GM12801 (cell line): ENCODE data around the gene HSD17B10.

Experiments
- TF ChIP-seq, protein P1 (sequence below): IDR thresholded peaks from one replicate; pipeline ENCODE4 v1.5.1; 2011; ENCODE audit warnings: control low read depth; ENCODE audit not compliant: insufficient read length; ENCODE audit errors: extremely low read depth

Gene HSD17B10

DNA sequence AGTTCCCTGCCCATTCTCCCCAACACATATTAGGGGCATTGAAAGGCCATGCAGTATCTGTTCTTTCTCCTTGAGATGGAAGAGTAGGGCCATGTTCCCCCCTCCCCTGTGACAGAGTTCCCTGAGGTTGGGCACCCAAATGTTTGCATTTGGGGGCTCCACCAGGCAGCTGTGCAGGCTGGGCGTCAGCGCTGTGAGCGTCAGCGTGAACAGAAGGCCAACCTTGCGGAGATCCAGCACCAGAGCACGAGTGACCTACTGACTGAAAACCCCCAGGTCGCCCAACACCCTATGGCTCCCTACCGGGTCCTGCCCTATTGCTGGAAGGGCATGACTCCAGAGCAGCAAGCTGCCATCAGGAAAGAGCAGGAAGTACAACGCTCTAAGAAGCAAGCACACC is 3.9 kb downstream of the HSD17B10 start:
- TF ChIP-seq, protein P1, sequence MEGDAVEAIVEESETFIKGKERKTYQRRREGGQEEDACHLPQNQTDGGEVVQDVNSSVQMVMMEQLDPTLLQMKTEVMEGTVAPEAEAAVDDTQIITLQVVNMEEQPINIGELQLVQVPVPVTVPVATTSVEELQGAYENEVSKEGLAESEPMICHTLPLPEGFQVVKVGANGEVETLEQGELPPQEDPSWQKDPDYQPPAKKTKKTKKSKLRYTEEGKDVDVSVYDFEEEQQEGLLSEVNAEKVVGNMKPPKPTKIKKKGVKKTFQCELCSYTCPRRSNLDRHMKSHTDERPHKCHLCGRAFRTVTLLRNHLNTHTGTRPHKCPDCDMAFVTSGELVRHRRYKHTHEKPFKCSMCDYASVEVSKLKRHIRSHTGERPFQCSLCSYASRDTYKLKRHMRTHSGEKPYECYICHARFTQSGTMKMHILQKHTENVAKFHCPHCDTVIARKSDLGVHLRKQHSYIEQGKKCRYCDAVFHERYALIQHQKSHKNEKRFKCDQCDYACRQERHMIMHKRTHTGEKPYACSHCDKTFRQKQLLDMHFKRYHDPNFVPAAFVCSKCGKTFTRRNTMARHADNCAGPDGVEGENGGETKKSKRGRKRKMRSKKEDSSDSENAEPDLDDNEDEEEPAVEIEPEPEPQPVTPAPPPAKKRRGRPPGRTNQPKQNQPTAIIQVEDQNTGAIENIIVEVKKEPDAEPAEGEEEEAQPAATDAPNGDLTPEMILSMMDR = no peak

DNA sequence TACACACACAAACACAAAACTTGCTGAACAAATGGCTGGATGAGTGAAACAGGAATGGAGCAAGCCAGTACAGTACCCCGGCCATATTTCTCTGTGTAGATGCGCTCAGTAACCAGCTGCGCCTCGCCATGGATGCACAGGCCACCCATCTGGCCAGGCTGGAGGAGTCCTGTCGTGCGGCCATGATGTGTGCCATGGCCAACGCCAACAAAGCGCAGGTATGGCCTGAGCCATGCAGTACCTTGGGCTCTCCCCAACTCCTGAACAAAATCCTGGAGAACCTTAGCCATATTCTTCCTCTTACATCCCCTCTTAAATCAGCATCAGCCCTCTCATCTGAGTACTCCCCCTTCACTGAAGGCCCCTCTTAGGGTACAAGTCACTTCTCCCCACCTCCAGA is 4.4 kb downstream of the HSD17B10 start:
- TF ChIP-seq, protein P1 = no peak

DNA sequence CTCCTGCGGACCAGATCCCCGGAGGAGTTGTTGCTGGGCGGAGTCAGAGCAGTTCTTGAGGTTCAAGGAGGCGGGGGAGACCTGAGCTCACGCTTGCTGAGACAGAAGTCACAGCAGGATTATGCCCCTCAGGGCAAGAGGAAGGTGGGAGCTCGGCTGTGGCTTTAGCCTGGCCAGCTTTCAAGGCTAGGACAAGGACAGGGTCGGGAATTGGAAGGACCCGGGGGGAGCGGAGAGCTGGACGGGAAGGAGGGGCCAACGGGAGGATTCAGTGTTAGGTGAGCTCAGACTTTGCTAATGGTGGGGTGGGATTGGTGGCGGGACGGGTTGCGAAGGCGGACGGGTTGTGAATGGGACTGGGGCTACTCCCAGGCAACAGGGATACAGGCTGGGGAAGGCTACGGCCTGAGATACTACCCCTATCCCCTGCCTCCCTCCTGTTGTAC is 11.3 kb downstream of the HSD17B10 start, which contains the start of gene RIBC1:
TSS of gene RIBC1 (plus strand) at position 13 of the 446 bp plus-strand sequence. CDS start 3,404 bp downstream, outside the sequence.
- TF ChIP-seq, protein P1 = no peak

DNA sequence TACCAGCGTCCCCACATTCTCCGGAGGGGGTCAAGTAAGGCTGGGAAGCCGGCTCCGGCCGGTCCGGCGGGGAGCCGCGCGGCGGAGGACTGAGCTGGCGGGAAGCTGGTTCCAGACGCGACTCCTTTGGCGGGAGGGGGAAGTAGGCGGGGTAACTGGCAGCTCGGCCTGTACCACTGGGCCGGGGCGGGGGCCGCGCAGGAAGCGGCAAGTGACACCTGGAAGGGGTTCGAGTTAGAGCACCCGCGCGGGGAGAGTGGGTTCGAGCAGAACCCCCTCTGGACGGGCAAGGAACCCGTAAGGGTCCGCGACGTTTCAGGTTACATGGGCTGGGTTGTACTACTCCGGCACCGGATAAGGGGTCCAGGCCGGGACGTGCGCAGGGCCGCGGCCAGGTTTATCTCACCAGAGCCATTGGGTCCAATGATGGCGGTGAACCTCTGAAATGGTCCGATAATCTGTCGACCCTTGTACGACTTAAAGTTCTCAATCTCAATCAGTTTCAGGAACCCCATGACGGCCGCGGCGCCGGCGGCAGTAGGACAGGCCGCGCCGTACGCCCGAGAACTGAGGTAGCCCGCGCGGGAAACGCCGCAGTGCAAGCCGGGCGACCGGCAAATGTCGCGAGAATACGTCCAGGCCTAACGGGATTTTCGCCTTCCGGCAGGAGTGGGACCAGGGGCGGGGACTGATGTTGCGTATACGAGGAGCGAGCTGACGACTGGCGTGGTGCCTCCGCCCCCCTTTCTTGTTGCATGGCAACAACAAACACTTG is 11.9 kb downstream of the HSD17B10 start, which contains the start of gene SMC1A:
TSS of gene SMC1A (minus strand) at position 569 of the 775 bp plus-strand sequence. CDS start at position 515, 54 bp downstream.
- TF ChIP-seq, protein P1 = no peak

DNA sequence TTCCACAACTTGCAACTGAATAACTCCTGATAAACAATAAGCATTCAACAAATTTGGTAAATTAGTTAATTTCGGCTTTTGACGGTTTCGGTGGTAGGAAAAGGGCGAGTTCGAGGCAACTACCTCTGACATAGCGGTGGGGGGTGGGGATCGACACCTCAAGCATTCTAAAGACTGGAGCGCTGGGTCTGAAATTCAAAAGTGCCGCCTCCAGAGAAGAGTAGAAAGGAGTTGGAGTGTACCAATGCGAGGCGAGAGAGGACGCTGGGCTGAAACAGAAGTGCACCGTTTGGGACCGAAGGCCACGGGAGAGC is 12.4 kb downstream of the HSD17B10 start:
- TF ChIP-seq, protein P1 = no peak

DNA sequence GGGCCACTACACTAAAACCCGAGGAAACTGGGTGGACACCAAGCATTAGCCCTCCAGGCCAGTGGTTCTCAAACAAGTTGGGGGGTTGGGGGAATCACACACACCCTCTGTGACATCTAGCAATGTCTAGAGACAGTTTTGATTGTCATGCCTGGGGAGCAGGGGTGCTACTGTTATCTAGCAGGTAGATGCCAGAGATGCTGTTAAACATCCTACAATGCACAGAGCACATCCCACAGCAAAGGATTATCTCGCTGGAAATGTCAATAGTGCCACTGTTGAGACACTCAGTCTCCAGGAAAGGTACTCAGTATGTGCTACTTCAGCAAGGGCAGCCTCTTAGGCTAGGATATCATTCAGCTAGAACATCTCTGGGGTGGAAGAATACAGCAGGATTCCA is 13.0 kb downstream of the HSD17B10 start:
- TF ChIP-seq, protein P1 = no peak

DNA sequence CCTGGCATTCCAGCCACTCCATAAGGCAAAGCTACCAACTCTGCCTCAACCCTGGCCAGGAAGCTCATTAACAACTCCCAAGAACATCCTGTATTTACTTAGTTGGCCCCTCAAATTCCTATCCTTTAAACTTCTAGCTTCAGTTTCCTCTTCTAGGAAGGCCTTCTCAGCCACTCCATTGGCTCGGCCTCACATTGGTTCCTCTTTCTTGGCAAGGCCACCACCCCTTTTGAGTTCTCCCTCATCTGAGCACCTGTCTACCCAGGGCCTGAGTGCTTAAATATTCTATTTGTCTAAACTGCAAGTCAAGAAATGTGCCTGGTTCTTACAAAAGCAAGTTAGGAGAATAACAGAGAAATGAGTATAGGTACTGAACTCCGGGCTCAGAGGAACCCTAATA is 21.7 kb downstream of the HSD17B10 start:
- TF ChIP-seq, protein P1 = no peak
